Spinal cord (tissue), 10 donors: ENCODE results near the gene FCGR3A. TPM values are rescaled to one million over a fixed set of nuclear protein-coding genes. Genes with fewer than 3 reads are reported as not detected.
"Not testable (repeated sequence)": the region's sequence is repeated elsewhere in the genome, so short reads cannot be mapped to it uniquely, and the experiment has no call there.

ENCODE experiments used
- DNase-seq, 6 donors: peaks; one replicate each; pipeline versions ENCODE4 v3.0.0 to v3.0.0-alpha.2; 2013 to 2015; ENCODE audit warnings: low spot score in 6 of 6, low read depth in 4 of 6
- H3K27ac ChIP-seq: one replicate; pipeline ENCODE4 v1.5.1; 2013; ENCODE audit warnings: low read depth, low read length, control low read depth
- H3K27me3 ChIP-seq: one replicate; pipeline ENCODE4 v1.6.1; 2013; ENCODE audit warnings: low read length; ENCODE audit not compliant: control insufficient read depth, insufficient read depth
- H3K36me3 ChIP-seq: one replicate; pipeline ENCODE4 v1.6.1; 2013; ENCODE audit warnings: low read length; ENCODE audit not compliant: control insufficient read depth, insufficient read depth
- H3K4me1 ChIP-seq: one replicate; pipeline ENCODE4 v1.6.1; 2013; ENCODE audit warnings: low read length; ENCODE audit not compliant: control insufficient read depth, insufficient read depth
- H3K4me3 ChIP-seq: one replicate; pipeline ENCODE4 v1.5.1; 2013; ENCODE audit warnings: low read depth, low read length, control low read depth
- H3K9me3 ChIP-seq: one replicate; pipeline ENCODE4 v1.6.1; 2013; ENCODE audit warnings: low read length; ENCODE audit not compliant: control insufficient read depth, insufficient read depth
- WGBS: methylation state at CpG from one replicate; pipeline ENCODE4 v1.1.5; 2013; ENCODE audit warnings: missing lambda C conversion rate; ENCODE audit not compliant: insufficient coverage; 5-methylcytosine and 5-hydroxymethylcytosine counted together
- polyA plus RNA-seq, 2 donors: library from polyadenylated mRNA; unstranded; fragments of 120-200 nt; gene quantifications; one replicate each; pipeline ENCODE4 v1.2.1, GENCODE V29; 2013; ENCODE audit not compliant: insufficient read length in 2 of 2
- total RNA-seq, 2 donors: library from RNA; depleted of rRNA in 1 of 2; stranded (reverse); fragments of 120-200 nt in 1 of 2; fragments of >200 nt in 1 of 2; gene quantifications; one replicate each; pipeline versions ENCODE4 v1.2.3 to v1.2.4, GENCODE V29; 2013 to 2014
- donor health status: healthy.

The FCGR3A gene
- total and polyA plus RNA-seq, 4 donors, result 5.6 to 30.1 (median 23.0) TPM

DNA sequence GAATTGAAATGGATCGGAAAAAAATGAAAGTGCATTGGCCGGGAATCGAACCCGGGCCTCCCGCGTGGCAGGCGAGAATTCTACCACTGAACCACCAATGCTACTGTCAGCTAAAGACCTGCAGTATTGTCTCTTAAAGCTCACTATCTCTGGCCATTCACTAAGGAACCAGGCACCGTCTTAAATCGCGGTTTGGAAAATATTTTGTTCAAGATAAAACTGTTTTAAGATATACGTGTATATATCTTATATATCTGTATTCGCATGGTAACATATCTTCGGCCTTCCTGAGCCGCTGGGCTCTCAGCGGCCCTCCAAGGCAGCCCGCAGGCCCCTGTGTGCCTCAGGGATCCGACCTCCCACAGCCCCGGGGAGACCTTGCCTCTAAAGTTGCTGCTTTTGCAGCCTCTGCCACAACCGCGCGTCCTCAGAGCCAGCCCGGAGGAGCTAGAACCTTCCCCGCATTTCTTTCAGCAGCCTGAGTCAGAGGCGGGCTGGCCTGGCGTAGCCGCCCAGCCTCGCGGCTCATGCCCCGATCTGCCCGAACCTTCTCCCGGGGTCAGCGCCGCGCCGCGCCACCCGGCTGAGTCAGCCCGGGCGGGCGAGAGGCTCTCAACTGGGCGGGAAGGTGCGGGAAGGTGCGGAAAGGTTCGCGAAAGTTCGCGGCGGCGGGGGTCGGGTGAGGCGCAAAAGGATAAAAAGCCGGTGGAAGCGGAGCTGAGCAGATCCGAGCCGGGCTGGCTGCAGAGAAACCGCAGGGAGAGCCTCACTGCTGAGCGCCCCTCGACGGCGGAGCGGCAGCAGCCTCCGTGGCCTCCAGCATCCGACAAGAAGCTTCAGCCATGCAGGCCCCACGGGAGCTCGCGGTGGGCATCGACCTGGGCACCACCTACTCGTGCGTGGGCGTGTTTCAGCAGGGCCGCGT, 25.5 kb downstream of the FCGR3A start, which contains the start of gene HSPA6:
Gene HSPA6, plus strand, starts transcription at position 724 of the 925 bp plus-strand sequence. Its CDS starts 119 bp downstream, at position 843.
- WGBS, result 0% methylated on average over 50 of the region's 72 CpGs
- H3K27ac ChIP-seq, result peak within 1 kb of the TSS; percentile 69
- not testable (repeated sequence) for H3K27me3 ChIP-seq, H3K36me3 ChIP-seq, H3K9me3 ChIP-seq, H3K4me1 ChIP-seq
- H3K4me3 ChIP-seq, result peak within 1 kb of the TSS; percentile 70
- peak; percentile 80 to 97 (median 86) for DNase-seq

DNA sequence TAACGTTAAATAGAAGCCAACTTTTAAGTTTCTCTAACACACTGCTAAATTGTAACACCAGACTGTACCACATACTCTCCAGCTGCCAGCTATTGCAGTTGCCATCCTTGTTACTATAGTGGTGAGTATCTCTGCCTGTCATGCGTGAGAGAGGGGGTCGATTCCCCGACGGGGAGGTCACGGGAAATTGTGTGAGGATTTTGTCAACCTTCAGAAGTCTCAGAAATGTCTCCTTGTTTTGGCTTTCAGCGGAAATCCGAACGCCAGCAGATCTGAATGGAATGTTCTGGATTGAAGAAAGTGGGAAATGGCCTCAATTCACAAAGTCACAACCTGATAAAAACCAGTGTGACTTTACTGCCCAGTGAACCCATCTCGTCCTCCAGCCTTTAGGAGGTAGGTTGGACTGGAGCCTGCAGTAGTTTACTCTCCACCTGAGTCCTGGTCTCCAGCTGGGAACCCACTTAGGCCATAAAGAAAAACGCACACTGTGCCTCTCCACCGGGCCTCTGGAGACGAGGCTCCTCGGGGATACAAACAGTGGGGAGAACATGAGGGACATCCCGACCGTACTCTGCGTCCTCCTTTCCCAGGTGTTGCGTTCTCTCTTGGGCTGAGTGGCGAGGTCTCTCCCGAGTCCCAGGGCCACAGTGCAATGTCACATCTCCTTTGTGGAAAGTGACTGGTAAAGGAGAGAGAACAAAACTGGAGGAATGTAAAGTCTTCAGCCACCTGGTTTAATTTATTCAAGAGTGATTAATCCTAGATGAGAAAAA, 26.4 kb downstream of the FCGR3A start:
- not testable (repeated sequence) for H3K27me3 ChIP-seq, H3K9me3 ChIP-seq, H3K27ac ChIP-seq, H3K4me1 ChIP-seq, DNase-seq, H3K36me3 ChIP-seq
- peak overlapping the region; percentile 70 for H3K4me3 ChIP-seq
- 77% methylated on average over 13 of the region's 20 CpGs for WGBS

DNA sequence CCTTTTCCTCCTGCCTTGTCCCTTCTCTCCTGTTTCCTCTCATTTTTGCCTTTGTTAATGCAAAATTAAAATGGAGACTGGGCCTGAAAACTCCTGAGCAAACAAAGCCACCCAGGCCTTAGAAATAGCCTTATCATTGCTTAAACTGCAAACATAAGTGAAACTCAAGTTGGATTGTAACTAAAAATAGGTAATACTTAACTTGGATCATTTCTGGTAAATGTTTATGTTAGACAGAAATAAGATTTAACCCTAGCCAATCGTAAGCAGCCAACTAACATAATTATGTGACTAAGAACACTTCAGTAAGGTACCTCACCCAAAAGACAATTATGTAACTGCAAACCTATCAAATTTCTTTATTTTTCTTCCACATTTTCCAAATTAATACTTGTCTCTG, 35.7 kb downstream of the FCGR3A start:
- H3K27me3 ChIP-seq, DNase-seq, H3K9me3 ChIP-seq, H3K4me3 ChIP-seq, H3K27ac ChIP-seq, H3K36me3 ChIP-seq: not testable (repeated sequence)
- peaks cover 23% of the 10 kb centered on the region for H3K4me1 ChIP-seq
- no CpG with 5 or more reads among the region's 1 CpG for WGBS

DNA sequence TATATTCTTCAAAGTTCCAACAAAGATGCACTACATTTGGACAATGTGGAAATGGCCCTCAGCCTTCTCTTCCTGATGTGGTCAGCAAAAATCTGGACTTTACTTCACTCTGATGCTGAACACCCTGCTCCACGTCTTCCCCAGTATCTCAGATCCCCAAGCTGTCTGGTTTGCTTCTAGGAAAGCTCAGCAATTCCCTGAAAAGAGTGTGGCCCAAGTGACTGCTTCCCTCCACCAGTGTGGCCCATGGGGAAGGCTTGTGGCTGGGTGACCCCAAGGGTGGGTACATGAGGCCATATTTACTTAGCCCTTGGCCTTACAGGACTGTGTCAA, 36.2 kb downstream of the FCGR3A start:
- not testable (repeated sequence) for H3K4me3 ChIP-seq
- no CpG with 5 or more reads among the region's 1 CpG for WGBS
- peak overlapping the region; percentile 40 for H3K27ac ChIP-seq

DNA sequence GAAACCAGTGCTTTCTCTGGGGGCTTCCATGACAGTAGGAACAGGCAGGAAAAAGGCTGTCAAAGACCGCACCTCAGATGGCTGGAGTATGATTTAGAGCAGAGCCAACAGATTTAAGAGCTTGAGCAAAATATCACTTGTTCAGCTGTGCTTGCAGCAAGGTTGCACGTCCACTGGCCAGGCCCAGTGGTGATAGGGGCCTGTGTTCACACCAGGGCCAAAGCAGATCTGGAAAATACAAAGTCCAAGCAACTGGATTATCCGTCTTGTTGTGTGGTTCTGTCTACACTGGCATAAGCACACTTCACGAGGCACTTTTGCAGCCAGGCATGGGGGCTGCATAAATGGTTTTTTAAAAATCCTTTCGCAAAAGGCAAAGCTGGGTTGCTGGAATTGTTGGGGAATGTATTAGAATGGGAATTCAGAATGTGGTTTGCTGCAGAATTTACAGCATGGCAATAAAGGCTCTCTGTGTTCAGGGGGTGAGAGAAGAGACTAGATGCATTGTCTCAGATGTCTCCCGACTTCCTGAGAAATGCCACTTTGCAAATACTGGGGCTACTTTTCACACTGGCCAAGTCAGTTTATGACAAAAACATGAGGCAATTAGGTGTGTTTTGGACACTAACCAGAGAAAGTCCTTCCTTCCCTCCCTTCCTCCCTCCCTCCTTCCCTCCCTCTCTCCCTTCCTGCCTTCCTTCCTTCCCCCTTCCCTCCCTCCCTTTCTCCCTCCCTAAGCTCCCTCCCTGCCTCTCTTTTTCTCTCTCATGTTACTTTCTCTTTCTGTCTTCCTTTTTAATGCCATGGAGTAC, 36.8 kb downstream of the FCGR3A start:
- DNase-seq, H3K36me3 ChIP-seq, H3K4me3 ChIP-seq, H3K9me3 ChIP-seq, H3K27me3 ChIP-seq: not testable (repeated sequence)
- H3K4me1 ChIP-seq, result peaks cover 23% of the 10 kb centered on the region
- WGBS, result 77% methylated on average over 5 of the region's 6 CpGs
- H3K27ac ChIP-seq, result peak overlapping the region; percentile 52

More for the DNA sequence above, 36.2 kb downstream of the FCGR3A start:
- DNase-seq, H3K9me3 ChIP-seq, H3K27me3 ChIP-seq, H3K36me3 ChIP-seq: not testable (repeated sequence)
- H3K4me1 ChIP-seq, result peaks cover 23% of the 10 kb centered on the region

DNA sequence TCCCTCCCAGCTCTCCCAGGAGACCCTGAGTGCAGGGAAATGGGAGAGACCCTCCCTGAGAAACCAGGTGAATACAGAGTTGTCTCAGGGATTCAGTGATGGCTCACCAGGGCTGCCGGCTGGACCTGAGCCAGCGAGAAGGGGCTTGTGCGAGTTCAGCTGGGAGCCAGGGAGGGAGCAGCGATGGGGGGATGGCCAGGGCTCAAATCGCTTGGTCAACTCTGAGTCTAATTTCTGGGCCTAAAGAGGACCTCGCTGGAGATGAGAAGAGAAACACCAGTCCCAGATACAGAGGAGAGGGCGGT, 37.9 kb downstream of the FCGR3A start:
- no peak overlapping the region for H3K4me3 ChIP-seq
- no peak overlapping the region for H3K27ac ChIP-seq
- no peak for DNase-seq
- no peaks in the 10 kb centered on the region for H3K27me3 ChIP-seq
- peaks cover 23% of the 10 kb centered on the region for H3K4me1 ChIP-seq
- 71% methylated on average over 6 of the region's 7 CpGs for WGBS
- no peaks in the 10 kb centered on the region for H3K36me3 ChIP-seq
- H3K9me3 ChIP-seq, result no peaks in the 10 kb centered on the region

DNA sequence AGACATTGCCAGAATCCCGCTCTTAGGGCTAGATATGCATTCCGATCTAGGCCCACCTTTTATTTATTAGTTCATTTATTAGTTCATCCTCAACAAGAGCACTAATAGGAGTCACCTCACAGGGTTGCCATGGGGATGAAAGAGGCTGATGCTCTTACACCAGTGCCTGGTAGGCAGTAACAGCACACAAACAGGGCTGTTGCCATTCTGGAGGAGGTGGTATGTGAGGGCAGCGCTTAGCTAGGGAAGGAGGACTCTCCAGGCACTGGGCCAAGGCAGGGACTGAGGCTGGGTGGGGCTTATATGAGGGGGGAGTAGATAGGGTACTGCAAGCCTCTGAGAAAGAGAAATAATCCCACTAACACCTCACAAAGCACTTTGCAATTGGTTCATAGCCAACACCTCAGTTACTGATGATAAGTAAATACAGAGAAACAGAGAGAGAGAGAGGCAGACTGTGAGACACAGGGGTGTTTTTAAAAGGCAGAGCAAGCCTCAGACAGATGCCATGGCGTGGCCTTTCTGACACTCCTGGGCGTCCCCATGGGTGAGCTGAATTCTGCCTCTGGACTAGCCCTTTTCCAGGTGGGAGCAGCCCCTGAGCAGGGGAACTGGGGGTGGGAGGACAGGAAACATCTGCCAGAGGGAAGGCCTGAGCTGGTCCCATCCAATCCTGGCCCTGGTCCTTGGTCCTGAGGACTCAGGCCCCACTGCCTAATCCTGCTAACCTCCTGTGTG, 38.4 kb downstream of the FCGR3A start:
- H3K36me3 ChIP-seq, result no peaks in the 10 kb centered on the region
- DNase-seq, result peak in 2 of 6 donors; percentile 26 to 78
- 63% methylated on average over 3 of the region's 5 CpGs for WGBS
- no peak overlapping the region for H3K27ac ChIP-seq
- H3K9me3 ChIP-seq, result no peaks in the 10 kb centered on the region
- H3K4me3 ChIP-seq, result no peak overlapping the region
- no peaks in the 10 kb centered on the region for H3K27me3 ChIP-seq
- H3K4me1 ChIP-seq, result peaks cover 23% of the 10 kb centered on the region

DNA sequence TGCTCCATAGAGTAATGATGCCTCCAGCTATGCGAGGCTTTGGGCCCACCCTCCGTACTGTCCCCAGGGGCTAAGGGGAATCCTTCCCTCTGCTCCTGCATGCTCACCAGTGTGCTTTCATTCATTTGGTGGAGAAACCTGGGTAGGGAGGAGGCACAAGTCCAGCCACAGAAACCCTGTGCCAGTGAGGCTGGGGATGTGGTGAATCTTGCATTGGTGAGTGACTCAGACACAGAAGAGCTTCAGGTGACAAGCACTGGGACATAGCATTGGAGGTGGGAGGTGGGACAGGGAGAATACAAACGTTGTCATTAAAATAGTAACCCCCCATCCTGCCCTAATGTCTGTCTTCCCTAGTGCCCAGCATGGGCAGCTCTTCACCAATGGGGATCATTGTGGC, 39.1 kb downstream of the FCGR3A start:
- no peak overlapping the region for H3K27ac ChIP-seq
- no peaks in the 10 kb centered on the region for H3K36me3 ChIP-seq
- H3K27me3 ChIP-seq, result no peaks in the 10 kb centered on the region
- H3K9me3 ChIP-seq, result no peaks in the 10 kb centered on the region
- no peak overlapping the region for H3K4me3 ChIP-seq
- WGBS, result 83% methylated on average over 3 of the region's 3 CpGs
- peaks cover 23% of the 10 kb centered on the region for H3K4me1 ChIP-seq
- no peak for DNase-seq
